Right hindlimb (tissue), 1 donor: ENCODE measurements around the gene FKBP2.

Experiments used
- DNase-seq: peaks from one replicate; pipeline ENCODE4 v3.0.0-alpha.2; 2018

FKBP2 gene

DNA sequence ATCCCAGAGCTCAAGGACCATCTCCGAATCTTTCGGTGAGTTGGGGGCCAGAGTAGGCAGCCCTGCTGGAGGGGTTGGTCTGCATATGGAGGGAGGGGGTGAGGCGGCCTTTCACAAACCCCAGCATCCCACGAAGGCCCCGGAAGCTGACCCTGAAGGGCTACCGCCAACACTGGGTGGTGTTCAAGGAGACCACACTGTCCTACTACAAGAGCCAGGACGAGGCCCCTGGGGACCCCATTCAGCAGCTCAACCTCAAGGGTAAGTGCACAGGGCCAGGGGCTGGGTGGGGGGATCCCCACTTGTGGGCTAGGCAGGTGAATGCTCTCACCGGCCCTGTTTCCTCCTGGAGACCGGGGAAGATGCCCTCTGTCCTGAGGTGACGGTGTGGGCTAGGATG, 21.1 kb upstream of the FKBP2 start:
- DNase-seq, result no peak

DNA sequence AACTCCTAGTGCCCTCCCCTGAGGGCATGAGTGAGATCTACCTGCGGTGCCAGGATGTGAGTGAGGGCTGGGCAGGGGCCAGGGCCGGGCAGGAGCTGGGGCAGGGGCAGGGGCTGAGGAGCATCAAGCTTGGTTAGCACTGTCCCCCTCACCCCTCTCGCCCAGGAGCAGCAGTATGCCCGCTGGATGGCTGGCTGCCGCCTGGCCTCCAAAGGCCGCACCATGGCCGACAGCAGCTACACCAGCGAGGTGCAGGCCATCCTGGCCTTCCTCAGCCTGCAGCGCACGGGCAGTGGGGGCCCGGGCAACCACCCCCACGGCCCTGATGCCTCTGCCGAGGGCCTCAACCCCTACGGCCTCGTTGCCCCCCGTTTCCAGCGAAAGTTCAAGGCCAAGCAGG, 20.6 kb upstream of the FKBP2 start:
- DNase-seq, result no peak

DNA sequence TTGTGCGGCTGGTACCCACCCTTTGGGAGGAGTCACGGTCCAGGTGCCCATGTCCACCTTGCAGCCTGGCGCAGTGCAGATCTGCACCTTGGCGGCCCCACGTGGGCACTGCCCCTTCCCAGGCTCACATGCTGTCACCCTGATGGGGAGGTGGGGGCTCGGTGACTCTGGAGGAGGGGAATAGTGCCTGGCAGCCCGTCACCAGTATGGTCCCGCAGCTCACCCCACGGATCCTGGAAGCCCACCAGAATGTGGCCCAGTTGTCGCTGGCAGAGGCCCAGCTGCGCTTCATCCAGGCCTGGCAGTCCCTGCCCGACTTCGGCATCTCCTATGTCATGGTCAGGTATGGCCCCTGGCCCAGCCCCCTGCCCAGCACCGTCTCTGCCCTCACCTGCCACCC, 20.1 kb upstream of the FKBP2 start:
- DNase-seq, result no peak

DNA sequence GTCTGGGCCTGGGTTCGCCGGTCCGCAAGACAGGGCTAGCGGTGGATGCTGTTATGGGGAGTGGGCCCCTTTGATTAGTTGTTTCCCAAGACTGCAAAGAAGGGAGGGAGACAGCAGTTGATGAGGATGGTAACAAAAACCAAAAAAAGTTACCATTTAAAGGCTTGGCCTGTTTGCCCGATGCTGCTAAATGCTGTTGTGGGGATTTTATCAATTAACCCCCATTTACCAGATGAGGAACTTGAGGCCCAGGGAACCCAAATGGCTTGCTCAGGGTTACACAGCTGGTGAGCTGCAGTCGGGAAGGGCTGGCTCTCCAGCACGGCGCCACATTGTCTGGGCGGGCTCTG, 18.3 kb upstream of the FKBP2 start:
- no peak for DNase-seq

DNA sequence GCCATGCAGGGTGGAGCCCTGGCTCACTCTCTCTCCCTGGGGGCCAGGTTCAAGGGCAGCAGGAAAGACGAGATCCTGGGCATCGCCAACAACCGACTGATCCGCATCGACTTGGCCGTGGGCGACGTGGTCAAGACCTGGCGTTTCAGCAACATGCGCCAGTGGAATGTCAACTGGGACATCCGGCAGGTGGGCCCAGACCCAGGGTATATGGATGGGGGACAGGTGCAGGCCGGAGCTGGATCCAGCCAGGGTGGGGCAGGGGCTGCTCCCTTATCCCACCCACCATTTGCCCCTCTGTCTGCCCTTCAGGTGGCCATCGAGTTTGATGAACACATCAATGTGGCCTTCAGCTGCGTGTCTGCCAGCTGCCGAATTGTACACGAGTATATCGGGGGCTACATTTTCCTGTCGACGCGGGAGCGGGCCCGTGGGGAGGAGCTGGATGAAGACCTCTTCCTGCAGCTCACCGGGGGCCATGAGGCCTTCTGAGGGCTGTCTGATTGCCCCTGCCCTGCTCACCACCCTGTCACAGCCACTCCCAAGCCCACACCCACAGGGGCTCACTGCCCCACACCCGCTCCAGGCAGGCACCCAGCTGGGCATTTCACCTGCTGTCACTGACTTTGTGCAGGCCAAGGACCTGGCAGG, 17.8 kb upstream of the FKBP2 start:
- DNase-seq, result peak; percentile 29

DNA sequence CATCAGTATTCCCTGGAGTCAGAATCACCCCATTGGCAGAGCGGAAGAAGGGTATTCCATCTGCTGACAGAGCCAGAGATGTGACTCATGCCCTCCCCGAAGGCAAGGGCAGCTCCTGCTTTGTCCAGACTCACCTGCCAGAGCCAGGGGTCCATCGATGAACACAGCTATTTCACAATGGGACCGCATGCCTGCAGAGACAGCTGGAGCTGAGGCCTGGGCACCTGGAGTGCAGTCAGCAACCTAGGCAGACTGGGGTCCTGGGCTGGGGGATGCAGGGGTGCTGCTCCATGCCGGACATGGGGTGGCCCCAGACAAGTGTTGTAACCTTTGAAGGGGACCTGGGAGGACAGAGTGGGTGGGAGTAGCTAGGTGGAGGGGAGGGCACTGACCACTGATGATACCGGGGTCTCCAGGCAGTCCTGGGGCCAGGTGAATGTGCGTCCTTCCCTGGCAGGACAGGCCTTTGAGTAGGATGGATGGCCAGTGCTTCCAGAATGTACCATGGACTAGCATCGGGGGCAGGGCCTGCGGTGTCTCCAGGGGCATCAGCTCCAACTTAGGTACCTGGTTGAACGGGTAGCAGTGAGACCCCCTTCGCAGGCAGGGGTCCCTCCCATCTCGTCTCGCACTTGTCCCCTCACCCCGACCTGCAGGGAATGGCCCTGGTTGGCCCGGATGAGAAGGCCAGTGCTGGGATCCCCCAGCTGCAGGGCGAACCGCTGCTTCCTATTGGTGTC, 16.6 kb upstream of the FKBP2 start:
- no peak for DNase-seq

DNA sequence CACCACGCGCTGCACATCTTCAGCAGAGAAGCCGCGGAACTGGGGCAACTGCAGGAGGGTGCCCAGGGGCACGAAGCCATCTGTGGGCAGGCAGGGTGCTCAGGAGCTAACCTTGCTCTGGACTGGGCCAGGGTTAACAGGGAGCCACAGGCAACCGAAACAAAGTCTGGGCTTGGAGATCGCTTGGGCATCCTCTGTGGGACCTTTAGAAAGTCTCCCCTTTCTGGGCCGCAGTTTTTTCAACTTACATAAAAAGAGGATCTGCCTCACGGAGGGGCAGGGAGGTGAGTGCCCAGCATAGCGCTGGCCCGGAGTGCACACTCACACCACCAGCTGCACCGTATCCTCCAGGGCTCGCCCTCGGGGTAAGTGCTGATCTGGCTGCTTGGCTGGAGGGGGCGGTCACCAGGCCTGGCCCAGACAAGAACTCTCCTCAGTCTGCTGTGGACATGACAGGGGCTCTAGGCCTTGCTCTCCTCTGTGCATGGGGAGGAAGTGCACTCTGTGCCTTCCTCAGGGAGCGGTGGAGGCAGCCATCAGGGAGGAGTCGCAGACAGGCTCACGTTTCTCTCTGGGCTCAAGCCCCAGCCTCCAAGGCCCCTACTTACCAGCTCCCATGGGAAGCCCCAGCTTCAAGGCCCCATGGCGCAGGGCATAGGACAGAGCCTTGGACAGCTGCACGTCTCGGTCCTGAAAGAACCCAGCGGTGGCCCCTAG, 15.8 kb upstream of the FKBP2 start:
- DNase-seq, result no peak

DNA sequence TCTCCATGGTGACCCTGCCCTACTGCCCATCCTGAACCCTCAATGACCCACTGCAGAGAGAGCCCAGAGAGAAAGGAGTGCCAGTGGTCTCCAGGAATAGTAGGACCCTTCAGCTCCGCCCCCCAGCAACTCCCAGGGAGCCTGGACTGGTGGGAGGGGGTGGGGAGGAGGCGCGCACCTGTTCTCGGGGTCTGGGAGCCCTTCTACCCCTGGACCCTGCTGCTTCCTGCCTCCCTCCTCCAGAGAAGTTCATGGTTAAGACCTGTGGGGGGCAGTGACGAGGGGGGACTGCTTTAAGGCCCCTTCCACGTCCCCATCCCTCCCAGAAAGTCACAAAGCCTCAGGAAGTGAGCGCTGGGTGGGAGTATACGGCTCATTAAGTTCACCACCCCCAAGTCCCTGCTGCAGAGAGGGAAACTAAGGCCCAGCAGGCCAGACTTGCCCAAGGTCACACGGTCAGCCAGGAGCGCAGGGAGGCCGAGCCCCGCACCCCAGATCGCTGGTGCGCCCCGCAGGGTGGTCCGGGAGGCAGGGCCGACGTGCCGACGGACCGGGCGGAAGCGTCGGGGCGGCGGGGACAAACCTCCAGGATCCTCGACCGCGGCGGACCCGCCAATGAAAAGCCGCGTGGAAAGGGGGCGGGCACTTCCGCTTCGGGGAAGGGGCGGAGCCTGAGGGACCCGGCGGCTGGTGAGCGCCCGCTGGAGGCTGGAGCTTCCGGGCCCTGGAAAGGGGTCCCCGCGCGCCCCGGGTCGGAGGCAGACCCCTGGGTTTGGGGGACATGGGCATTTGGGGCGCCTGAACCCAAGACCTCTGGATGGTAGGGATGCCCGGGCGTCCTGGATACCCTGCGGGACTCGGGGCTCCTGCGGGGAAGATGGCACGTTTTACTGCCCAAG, 15.0 kb upstream of the FKBP2 start, which contains the start of the genes NUDT22 and TRPT1:
Gene NUDT22, plus strand, starts transcription at position 667 of the 899 bp plus-strand sequence. CDS start 379 bp downstream, outside the sequence.
Gene TRPT1, minus strand, starts transcription at position 579 of the 899 bp plus-strand sequence. Its CDS starts 326 bp downstream, at position 253.
- DNase-seq, result peak; percentile 94

DNA sequence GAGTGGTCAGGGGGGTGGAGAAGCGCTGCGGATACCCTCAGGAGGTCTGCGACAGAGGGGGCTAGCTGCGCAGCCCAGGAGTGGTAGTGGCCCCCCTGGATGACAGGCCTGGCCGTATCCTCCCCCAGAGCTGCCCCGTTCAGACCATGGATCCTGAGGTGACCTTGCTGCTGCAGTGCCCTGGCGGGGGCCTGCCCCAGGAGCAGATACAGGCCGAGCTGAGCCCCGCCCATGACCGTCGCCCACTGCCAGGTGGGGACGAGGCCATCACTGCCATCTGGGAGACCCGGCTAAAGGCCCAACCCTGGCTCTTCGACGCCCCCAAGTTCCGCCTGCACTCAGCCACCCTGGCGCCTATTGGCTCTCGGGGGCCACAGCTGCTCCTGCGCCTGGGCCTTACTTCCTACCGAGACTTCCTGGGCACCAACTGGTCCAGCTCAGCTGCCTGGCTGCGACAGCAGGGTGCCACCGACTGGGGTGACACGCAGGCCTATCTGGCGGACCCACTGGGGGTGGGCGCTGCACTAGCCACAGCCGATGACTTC, 14.3 kb upstream of the FKBP2 start:
- peak; percentile 64 for DNase-seq

DNA sequence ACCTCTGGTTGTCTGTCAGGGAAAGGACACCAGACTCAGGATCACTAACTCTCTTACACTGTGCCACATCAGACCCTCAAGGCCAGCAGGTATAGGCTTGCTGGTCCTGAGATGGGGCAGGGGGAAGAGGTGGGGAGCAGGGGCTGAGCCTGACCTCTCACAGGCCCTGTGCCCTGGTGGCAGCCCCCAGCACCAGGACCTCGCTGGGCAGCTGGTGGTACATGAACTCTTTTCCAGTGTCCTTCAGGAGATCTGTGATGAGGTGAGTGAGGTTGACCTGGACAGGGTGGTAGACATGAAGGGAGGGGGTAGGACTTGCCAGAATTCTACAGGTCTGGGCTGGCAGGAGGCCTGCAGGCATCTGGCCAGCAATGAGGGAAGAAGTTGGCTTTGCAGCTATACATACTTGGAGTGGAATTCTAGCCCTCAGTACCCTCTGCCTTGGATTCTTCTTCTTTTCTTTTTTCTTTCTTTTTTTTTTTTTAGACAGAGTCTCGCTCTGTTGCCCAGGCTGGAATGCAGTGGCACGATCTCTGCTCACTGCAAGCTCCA, 13.4 kb upstream of the FKBP2 start:
- peak; percentile 20 for DNase-seq

DNA sequence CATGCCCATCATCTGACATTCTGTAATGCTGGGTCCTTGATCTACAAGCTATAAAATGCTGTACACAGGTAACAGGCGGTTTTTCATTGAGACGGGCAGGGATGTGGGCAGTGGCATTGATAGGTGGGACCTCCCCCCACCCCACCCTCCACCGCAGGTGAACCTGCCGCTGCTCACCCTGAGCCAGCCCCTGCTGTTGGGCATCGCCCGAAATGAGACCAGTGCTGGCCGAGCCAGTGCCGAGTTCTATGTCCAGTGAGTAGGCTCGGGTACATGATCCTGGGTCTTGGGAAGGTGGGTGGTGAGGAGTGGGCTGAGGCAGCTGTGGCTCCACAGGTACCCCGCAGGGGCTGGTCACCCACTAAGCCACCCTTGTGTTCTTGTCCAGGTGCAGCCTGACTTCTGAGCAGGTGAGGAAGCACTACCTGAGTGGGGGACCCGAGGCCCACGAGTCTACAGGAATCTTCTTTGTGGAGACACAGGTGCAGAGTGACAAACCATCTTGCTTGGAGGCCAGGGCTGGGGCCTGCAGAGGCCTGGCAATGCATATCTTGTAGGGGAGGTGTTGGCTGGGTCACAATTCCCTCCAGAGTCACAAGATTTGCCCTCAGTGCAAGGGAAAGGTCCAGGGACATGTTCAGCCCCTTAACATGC, 11.7 kb upstream of the FKBP2 start:
- DNase-seq, result no peak

DNA sequence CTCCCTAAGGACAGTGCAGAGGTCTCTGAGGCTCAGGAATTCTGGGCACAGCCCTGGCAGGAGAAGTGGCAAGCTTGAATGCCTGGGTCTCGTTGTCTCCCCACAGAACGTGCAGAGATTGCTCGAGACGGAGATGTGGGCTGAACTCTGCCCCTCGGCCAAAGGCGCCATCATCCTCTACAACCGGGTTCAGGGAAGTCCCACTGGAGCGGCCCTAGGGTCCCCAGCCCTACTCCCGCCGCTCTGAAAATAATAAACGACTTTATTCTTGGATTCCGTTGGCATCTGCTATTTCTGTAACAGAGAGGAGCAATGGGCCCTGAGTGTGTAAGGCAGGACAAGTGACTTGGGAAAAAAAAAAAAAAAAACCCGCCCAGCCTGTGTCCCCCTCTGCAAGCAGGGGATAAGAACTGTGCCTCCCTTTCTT, 11.1 kb upstream of the FKBP2 start:
- no peak for DNase-seq

DNA sequence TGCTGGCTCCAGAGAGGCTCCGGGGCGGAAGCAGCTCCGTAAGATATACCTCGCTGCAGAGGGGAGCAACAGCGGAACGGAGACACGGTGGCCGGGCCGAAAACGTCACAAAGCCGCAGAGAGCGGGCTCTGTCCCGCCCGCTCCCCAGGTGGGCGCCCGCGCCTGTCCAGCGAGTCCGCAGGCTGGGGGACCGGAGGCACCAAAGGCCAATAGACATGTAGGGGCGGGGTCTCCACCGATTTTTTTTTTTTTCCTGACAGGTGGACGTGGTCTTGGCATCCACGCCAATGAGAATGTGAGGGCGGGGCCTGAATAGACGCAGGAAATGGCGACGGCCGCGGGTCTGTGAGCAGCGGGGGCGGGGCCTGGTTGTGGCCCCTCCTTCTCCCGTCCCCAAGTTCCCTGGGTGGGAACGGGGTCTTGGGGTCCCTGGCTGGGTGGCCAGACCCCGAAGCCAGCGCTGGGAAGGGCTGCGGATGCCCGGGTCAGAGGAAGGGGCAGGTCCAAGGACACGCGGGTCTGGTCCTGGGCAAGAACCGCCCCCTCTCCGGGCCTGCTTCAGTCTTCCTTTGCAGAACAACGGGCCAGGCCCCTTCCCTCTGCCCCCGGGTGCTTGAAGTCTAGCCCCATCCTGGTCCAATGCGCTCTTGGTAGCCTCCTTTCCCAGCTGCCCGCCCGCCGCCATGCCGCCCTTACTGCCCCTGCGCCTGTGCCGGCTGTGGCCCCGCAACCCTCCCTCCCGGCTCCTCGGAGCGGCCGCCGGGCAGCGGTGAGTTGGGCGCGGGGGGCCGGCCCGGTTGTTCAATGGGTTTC, 10.5 kb upstream of the FKBP2 start, which contains the start of gene DNAJC4:
Gene DNAJC4, plus strand, starts transcription at position 378 of the 814 bp plus-strand sequence. Its CDS starts 307 bp downstream, at position 685.
- peak; percentile 94 for DNase-seq

DNA sequence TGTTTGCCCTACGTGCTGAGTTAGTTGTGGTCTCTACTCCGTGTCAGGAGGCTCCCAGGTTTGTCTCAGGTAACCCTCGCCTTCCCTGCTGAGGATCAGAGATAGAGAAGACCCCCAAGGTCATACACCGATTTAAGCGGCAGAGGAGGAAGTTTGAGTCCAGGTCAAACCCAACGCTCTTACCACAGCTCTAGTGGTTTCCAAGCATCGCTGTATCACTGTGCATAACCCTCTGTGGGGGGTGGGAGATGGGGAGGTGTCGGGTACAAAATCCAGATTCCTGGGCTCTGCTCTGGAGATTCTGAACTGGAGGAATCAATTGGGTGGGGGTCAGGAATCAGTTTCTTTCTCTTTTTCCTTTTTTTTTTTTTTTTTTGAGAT, 9.9 kb upstream of the FKBP2 start:
- DNase-seq, result no peak

DNA sequence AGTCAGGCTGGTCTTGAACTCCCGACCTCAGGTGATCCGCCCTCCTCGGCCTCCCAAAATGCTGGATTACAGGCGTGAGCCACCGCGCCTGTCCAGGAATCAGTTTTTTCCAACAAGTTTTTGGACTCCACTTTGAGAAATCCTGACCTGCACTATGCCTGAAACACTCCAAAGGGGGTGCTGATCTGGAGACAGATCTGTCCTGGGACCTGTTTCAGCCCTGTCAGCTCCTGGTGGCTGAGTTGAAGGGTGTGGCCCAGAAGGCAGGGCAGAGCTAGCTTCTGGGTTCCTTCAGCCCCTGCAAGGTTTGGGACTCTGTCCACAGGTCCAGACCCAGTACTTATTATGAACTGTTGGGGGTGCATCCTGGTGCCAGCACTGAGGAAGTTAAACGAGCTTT, 9.3 kb upstream of the FKBP2 start:
- no peak for DNase-seq

DNA sequence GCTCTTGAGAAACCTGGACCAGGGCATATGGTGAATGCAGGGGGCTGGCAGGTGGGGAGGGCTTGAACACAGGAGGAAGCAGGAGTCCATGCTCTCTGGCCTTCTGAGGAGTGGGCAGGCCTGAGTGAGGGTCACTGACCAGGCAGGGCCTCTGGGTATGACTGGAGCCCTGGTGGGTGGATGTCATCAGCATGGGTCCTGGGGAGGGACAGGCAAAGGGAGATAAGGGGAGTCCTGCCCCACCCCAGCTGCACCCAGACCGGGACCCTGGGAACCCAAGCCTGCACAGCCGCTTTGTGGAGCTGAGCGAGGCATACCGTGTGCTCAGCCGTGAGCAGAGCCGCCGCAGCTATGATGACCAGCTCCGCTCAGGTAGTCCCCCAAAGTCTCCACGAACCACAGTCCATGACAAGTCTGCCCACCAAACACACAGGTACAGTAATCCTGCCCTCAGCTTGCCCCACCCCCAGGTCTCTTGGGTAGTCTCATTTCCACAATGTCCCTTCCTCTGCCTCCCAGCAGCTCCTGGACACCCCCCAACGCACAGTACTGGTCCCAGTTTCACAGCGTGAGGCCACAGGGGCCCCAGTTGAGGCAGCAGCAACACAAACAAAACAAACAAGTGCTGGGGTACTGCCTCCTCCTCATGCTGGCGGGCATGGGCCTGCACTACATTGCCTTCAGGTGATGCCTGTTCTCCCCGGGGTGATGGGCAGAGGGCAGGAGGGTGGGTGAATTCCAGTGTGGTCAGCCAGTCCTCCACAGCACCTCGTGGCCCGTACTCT, 8.5 kb upstream of the FKBP2 start:
- DNase-seq, result no peak

DNA sequence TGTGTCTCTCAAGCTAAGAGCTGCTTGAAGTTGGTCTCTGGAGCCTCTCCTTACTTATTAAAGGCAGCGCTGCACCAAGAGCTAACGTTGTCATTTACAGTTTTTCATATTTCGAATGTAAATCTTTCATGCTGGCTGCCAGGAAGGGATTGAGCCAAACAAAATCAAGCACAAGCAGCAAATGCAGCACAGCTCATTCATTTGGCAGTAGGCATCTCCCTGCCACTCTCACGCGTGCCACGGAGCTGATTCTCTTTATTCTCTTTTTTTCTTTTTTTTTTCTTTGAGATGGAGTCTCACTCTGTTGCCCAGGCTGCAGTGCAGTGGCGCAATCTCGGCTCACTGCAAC, 8.0 kb upstream of the FKBP2 start:
- DNase-seq, result no peak

DNA sequence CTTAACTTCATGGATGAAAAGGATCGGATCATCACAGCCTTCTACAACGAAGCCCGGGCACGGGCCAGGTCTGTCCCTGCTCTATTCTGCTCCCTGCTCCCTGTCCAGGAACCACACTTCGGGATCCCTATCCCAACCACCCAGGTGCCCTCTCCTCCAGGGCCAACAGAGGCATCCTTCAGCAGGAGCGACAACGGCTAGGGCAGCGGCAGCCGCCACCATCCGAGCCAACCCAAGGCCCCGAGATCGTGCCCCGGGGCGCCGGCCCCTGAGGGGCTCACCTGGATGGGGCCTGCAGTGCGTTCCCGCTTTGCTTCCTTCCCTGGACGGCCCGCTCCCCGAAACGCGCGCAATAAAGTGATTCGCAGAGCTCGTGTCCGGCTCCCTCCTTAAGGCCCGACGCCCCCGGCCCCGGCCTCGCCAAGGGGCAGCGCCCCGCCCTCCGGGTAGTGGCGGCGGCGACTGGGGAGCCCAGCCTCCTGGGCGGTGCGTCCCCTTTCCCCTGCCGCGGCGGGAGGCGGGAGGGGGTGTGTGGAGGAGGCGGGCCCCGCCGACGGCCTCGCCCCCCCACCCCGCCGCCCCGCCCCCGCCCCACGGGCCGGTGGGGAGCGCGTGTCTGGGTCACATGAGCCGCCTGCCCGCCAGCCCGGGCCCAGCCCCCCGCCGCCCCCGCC, 6.8 kb upstream of the FKBP2 start, which contains the start of gene VEGFB:
Gene VEGFB, plus strand, starts transcription at position 672 of the 674 bp plus-strand sequence. CDS start 250 bp downstream, outside the sequence.
- DNase-seq, result peak; percentile 85
